NCI-H1417 treated with DMSO at 0.1 percent for 48 hours (cell line): ENCODE measurements around the gene IFFO2.
"Not testable (repeated sequence)": the region's sequence is repeated elsewhere in the genome, so short reads cannot be mapped to it uniquely, and the experiment has no call there.

Experiments used
- DNase-seq: peaks from one replicate; lab custom pipeline; 2025; lab: John Stamatoyannopoulos, UW

Gene IFFO2

DNA sequence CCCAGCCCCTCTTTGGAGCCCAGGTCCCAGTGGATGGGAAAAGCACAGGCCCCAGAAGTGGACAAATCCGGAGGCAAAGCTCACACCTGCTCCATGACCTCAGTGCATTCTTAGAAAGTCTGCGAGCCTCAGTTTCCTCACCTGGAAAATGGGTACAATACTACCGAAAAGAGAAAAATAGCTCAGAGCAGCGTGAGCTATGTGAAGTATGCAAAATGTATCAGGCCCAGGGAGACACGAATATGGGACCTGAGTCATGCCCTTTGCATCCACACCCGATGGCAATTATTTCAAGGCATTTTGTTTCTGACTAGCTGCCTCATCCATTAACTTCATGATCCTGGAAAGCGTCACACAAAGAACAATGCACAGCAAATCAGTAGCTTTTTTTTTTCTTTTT lies 63.4 kb downstream of the IFFO2 start:
- no peak for DNase-seq

DNA sequence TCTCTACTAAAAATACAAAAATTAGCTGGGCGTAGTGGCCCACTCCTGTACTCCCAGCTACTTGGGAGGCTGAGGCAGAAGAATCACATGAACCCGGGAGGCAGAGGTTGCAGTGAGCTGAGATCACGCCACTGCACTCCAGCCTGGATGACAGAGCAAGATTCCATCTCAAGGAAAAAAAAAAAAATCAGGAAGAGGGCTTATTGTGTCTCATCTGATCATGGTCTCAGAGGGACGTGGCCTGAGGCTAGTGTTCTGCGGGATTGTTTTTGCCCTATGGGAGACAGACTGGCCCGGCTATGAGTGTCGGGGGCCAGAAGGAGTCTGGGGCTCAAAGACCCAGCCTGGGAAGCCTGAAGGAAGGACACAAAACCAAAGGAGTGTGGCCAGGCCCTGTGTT lies 64.6 kb downstream of the IFFO2 start:
- not testable (repeated sequence) for DNase-seq

GRCh38 chr1:18891426-18891780 lies 65.1 kb downstream of the IFFO2 start:
- DNase-seq = no peak

DNA sequence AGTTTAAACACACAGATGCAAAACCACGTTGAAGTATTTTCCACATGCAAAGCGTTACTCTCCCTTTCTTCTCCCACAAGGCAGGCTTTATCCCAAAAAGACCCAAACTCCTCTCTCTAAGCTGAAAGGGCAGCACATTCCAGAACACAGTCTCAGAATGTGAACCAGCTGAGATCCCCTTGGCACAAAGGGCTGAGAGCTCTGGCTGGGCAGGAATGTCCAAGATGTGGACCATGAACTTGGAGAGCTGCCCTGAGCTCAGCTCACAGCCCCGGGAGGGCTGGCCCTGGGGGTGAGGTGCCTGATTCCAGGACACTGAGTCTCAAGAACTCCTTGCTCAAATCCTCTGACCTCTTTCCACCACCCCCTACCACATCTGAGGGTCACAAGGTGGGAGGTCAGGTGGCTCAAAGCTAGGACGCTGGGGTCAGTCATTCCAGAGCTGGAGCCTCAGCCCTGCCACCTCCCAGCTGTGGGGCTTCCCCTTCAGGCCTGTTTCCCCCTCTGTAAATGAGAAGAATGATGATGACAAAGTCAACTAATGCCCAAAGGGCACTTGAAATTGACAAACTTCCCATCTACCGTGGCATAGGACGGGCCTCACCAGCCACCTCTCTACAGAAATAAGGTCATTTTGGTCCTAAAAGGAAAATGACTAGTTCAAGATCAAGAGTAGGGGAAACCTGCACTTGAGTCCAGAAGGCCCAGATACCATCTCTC lies 65.6 kb downstream of the IFFO2 start:
- DNase-seq = no peak

DNA sequence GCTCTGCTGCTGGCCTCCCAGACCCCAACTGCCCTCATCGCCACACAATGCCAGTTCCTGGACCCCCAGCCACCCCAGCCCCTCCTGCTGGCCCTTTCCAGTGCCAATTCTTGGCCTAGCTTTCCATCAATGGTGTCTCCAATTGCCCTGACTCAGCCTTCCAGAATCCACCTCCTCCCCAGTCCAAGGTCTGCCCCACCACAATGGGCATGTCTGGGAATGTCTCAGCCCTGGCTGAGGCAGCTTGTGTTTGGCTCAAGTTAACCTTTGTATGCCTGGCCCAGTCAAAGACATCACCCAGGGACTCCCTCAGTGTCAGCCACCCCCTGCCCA lies 70.5 kb downstream of the IFFO2 start:
- DNase-seq = no peak

DNA sequence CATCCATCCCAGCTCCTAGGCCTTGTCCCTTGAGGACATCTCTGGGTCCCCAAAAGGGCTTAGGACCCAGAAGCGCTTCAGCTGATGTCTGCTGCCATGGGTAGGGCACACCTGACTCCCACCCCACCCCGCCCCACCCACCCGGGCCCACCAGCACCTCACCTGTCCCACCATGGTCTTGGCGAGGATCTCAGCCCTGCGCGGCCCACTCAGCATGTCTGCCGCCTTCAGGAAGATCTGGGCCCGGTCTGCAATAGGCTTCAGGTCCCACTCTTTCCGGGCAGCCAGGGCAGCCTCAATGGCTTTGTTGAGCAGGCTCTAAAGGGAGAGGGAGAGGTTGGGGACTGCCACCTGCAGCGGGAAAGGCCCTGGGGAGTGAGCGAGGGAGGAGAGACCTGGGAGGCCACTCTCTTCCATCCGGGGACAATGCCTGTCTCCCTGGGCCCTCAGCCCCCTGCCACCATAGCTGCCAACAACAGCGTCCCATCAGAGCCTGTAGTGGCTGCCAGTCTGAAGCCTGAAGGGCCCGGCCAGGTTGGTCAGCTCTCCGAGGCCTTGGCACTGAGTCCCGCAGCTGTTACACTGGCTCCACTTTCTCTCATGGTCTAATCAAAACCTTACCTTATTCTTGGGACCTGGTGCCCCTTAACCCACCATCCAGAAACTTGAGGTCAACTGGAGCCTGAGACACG lies 71.0 kb downstream of the IFFO2 start:
- DNase-seq = no peak

DNA sequence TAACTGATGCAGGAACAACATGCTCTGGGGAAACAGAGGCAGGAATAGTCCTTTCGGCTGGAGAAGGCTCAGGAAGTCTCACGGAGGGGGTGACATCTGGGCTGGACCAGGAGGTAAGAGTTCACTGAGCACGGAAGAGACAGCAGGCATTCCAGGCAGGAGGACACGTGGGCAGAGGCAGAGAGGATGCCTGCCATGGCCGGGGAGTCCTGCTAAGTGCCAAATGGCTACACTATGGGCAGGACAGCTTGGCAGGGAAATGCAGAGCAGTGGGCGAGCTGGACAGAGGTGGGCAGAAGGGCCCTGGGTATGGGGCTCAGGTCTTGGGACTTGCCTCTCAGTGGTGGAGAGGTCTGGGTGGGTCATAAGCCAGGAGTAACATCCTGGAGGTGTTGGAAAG lies 71.7 kb downstream of the IFFO2 start:
- no peak for DNase-seq

DNA sequence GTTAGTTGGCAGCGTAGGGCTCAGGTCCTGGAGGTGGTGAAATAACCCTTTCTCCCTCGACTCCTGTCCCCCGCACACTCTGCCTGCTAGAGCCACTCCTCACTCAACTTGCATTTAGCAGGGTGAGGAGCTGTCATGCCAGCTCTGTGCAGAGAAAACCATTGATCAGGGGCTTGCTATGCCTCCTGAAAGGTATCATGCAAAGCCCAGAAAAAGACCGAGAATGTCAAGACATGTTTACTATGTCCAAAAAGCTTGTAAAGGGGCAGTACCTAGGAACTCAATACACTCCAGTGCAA lies 72.1 kb downstream of the IFFO2 start:
- DNase-seq = no peak

DNA sequence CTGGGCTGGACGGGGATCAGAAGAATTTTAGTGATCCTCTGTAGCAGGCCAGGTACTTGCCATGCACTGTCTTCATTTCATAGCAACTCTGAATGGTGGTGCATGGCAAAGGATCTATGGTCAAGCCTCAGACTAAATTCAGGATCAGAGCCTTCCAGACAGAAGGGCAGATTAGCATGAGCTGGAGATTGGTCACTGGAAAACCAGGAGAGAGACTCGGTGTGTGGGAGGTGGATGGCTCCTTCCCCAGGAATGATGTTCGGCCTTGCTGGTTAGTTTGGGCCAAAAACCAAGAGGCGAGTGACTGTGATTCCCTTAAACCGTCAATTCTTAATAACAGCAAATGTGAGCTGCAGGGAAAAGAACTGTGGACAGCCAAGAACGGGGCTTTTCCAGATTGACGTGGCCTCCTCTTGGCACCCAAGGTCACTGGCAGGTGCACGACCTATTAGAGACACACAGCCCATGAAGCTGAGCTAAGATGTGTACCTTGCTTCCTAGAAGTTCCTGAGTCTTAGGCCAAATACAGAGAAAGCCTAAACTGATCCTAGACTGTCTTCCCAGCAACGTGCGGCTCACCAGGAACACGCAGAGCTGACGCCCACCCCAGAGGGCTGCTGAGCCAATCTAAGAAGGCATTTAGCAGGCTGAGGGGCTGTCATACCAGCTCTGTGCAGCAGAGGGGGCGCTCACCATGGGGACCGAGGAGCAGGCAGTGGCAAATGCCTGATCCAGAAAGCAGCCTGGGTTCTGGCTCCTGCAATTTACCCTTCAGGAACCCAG lies 72.6 kb downstream of the IFFO2 start:
- DNase-seq = no peak

DNA sequence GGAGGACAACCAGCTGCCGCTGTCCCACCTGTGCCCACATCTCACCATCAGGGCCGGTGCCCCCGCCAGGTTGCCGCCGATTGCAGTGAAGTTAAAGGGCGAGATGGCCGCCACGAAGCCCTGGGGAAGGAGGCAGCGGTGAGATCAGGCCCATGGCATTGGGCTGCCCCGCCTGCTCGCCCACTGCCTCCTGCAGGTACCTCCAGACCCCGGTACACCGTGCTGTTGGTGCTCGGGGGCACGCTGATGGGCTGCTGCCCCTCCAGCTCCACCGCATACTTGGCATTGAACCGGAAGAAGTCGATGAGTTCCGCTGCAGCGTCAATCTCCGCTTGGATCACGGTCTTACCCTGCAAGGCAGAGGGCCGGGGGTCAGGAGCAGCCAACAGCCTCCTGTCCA lies 73.4 kb downstream of the IFFO2 start:
- DNase-seq = no peak

DNA sequence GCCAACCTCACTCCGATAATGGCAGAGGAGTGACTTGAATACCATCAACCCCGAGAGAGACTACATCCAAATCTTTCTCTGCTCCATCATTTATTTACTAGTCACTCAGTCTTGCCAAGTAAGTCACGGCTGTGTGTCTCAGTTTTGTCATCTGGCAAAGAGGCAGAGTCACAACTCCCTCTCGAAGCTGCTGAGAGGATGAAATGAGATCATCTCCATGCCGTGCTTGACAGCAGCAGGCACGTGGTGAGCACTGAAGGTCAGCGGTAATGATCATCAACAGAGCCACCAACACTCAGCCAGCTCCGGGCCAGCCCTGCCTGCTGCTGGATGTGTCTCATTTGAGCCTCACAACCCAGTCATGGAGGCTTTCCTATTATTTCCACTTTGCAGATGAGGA lies 74.0 kb downstream of the IFFO2 start:
- DNase-seq = no peak

DNA sequence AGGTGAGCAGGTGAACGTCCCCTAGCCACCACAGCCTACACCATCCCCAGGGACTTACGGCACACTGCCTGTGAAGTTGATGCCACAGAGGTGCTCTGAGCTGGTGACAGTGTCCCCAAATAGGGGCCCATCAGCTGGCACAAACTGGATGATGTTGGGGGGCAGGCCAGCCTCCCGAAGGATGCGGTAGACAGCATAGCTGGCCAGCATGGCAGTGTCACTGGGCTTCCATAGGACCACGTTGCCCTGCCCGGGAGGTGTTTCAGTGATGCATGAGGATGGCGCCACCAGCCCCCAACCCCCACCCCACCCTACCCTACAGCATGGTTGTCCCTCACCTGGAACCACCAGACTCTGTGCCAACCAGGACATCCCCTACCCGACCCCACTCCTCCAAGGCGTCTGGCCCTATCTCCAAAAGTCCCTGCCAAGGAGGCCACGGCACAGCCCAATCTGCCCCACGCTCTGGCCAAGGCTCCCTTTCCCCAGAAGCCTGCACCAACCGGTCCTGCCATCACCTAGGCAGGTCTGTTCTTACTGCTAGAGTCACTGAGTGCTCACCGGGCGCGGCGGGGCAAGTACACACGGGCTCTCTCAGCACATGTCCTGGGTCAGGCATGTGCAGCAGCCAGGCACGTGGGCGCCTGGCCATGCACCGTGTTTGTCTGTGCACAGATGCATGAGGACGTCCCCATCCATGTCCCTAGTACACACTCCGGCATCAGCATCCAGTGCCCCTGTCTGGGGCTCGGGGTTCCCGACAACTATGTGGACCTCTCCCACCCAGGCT lies 74.6 kb downstream of the IFFO2 start:
- DNase-seq = no peak

GRCh38 chr1:18881164-18881563 lies 75.3 kb downstream of the IFFO2 start:
- DNase-seq = no peak

GRCh38 chr1:18880585-18880984 lies 75.9 kb downstream of the IFFO2 start:
- no peak for DNase-seq

DNA sequence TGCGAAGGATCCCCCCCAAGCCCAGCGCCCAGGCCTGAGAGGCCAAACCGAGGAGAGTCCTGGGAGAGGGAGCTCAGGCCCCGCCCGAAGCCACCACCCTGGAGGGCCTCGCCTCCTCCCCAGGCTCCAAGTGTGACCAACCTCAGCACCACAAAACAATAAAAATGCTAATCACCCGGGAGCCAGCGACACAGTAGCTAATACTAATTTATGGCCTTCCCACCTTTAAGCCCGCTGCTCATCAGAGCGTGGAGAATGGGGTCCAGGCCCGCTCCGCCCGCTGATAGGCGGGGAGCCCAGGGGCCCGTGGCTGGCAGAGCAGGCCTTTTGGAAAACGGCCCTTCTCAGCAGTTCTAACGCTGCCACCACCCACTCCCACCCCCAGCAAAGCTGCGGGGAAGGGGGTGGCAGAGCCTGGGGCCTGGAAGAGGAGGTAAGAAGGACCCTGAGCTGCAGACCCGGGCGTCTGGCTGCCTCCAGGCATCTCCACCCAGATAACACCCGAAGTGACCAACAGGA lies 76.6 kb downstream of the IFFO2 start:
- no peak for DNase-seq

GRCh38 chr1:18879215-18879790 lies 77.2 kb downstream of the IFFO2 start:
- no peak for DNase-seq

DNA sequence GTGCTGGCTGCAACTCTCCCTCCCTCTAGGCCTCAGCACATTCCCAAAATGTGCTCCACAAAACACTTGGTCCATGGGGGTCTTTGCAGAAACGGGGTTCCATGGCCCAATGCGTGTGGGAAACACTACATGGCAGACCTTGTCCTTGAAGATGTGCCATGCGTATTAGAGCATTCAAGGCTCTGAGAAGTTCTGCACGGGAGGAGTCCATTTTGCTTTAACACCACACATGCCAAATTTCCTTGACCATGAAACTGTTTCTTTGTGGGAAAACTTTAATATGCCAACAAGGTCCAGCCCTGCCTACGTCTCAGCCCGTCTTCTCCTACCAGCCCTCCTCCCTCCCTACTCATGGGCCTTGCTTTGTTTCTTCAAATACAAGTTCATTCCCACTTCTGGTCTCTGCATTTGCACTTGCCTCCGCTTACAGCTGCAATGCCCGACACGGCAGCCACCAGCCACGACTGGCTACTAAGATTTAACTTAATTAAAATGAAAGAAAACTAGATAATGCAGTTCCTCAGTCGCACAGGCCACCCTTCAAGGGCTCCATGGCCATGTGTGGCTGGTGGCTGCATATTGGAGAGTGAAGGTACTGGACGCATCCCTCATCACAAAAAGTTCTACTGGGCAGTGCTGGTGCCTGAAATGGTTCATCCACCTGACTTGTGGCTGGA lies 77.8 kb downstream of the IFFO2 start:
- DNase-seq = no peak

- DNase-seq = no peak
Observed at GRCh38 chr1:18877282-18877681, 79.2 kb downstream of the IFFO2 start.

DNA sequence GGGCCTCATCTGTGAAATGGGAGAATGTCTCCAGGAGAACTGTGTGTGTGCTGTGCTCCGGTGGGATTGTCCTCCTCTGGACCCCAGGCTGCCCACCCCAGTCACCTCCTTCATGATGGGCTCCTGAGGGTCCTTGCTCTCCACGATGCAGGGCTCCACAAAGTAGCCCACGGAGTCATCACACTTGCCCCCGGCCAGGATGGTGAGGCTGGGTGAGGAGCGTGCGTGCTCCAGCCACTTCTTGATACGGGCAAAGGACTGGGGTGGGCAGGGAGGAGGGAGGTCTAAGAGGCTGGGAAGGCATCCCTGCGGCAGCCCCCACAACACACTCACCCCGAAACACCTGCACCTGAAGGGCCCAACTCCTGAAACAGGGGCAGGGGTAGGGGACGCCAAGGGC lies 80.3 kb downstream of the IFFO2 start:
- DNase-seq = no peak

- DNase-seq = no peak
Observed at GRCh38 chr1:18875796-18876128, 80.7 kb downstream of the IFFO2 start.

DNA sequence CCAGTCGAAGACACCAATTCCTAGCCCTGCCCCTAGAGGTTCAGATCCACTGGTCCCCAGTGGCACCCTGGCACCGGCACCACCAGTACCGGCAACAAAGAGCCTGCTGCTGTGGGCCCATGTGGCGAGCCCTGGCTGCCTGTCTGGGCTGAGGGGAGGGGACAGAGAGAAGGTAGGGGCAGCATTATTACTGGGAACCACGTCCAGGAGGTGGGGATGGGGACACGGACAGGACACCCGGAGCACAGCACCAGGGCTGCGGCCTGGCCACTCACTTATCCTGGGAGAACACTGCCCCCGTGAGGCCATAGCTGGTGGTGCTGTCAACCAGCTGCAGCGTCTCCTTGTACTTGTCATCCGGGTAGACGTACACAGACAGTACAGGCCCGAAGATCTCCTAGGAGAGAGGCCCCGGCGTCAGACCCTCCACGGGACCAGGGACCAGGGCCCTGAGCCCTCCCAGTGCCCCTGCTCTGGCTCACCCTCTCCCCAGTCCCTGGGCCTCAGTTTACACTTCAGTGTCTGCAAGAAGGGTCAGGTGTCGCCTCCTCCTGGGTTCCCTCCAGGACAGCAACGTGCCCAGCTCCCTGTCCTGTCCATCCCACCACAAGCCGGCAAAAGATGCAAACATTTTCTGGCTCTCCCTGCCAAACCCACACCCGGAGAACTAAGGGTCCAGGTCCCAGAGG lies 81.2 kb downstream of the IFFO2 start:
- no peak for DNase-seq
